Hepatocyte (in vitro differentiated cells): ENCODE data around the gene TREML2. TPM values are rescaled to one million over a fixed set of nuclear protein-coding genes. Genes with fewer than 3 reads are reported as not detected.

Experiments used
- DNase-seq: peaks from one replicate; pipeline ENCODE4 v3.0.0-alpha.2; 2016; ENCODE audit warnings: low spot score
- H2AFZ ChIP-seq: fragments of 200-600 bp; sonication (generic); 2 replicates; pipeline ENCODE4 v1.6.0; 2016; ENCODE audit warnings: antibody characterized with exemption, mild to moderate bottlenecking
- H3K27ac ChIP-seq: fragments of 200-600 bp; sonication (generic); 2 replicates; pipeline ENCODE4 v1.5.1; 2016; ENCODE audit warnings: mild to moderate bottlenecking
- H3K27me3 ChIP-seq: fragments of 200-600 bp; sonication (generic); 2 replicates; pipeline ENCODE4 v1.6.1; 2016
- H3K36me3 ChIP-seq: fragments of 200-600 bp; sonication (generic); replicated peaks from 2 replicates; pipeline ENCODE4 v1.5.1; 2016; ENCODE audit warnings: low read depth; ENCODE audit not compliant: insufficient read depth
- H3K4me1 ChIP-seq: fragments of 200-600 bp; sonication (generic); 2 replicates; pipeline ENCODE4 v1.5.1; 2016; ENCODE audit warnings: mild to moderate bottlenecking, moderate library complexity; ENCODE audit not compliant: insufficient read depth
- H3K4me2 ChIP-seq: fragments of 200-600 bp; sonication (generic); 2 replicates; pipeline ENCODE4 v1.6.0; 2016
- H3K4me3 ChIP-seq: fragments of 200-600 bp; sonication (generic); 2 replicates; pipeline ENCODE4 v1.5.1; 2016; ENCODE audit warnings: mild to moderate bottlenecking
- H3K79me2 ChIP-seq: fragments of 200-600 bp; sonication (generic); 2 replicates; pipeline ENCODE4 v1.6.0; 2017; ENCODE audit warnings: mild to moderate bottlenecking
- H3K9me2 ChIP-seq: fragments of 200-600 bp; sonication (generic); replicated peaks from 2 replicates; pipeline ENCODE4 v1.6.0; 2017; ENCODE audit warnings: mild to moderate bottlenecking; ENCODE audit not compliant: insufficient read depth
- H3K9me3 ChIP-seq: fragments of 200-600 bp; sonication (generic); 2 replicates; pipeline ENCODE4 v1.5.1; 2016; ENCODE audit warnings: low read depth, mild to moderate bottlenecking
- H4K20me1 ChIP-seq: fragments of 200-600 bp; sonication (generic); 2 replicates; pipeline ENCODE4 v1.6.0; 2016; ENCODE audit warnings: mild to moderate bottlenecking; ENCODE audit not compliant: insufficient read depth, poor library complexity, severe bottlenecking
- EZH2 ChIP-seq: fragments of 200-600 bp; sonication (generic); IDR thresholded peaks from 2 replicates; pipeline ENCODE4 v1.6.1; 2016; ENCODE audit warnings: antibody characterized with exemption, mild to moderate bottlenecking, borderline replicate concordance
- EZH2phosphoT487 ChIP-seq: fragments of 200-600 bp; sonication (generic); IDR thresholded peaks from one replicate; pipeline ENCODE4 v1.6.1; 2018; ENCODE audit warnings: antibody characterized with exemption, mild to moderate bottlenecking, low read depth, moderate library complexity; ENCODE audit not compliant: unreplicated experiment, severe bottlenecking
- WGBS: methylation state at CpG from one replicate; pipeline ENCODE4 v1.1.6; 2016; ENCODE audit warnings: low lambda C conversion rate; ENCODE audit errors: missing lambda C conversion rate; 5-methylcytosine and 5-hydroxymethylcytosine counted together
- polyA plus RNA-seq: library from polyadenylated mRNA; unstranded; fragments of >200 nt; fragmentation: Nextera tagmentation; extraction: Ambion mirVana; gene quantifications from 2 replicates; pipeline ENCODE4 v1.2.1, GENCODE V29; 2016
- total RNA-seq: library from RNA; depleted of rRNA; stranded (reverse); fragments of >200 nt; gene quantifications from 2 replicates; pipeline ENCODE4 v1.2.3, GENCODE V29; 2014
- TF ChIP-seq, protein P1 (sequence below): fragments of 200-600 bp; sonication (generic); IDR thresholded peaks from 2 replicates; pipeline ENCODE4 v1.5.1; 2016; ENCODE audit warnings: antibody characterized with exemption, mild to moderate bottlenecking; ENCODE audit not compliant: poor library complexity

TREML2 gene
- total and polyA plus RNA-seq, 2 experiments from 2014 or later: 0.40 TPM; not detected in 1

DNA sequence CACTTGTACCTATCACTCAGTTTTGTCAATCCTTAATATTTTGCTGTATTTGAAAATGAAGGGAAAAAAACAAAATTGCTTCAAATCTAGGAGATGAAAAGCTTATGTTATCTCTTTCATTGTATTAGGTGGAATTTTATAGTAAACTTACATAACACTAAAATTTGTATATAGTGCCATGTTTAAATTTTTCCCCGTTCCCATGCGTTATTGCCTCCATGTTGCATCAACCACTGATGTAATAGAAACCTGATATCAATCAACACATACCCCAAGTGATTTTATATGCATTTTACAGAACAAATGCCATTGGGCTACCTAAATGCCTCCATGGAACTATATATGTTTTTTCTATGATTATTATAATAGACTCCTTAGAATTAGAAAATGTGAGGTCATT lies 23.3 kb downstream of the TREML2 start:
- H3K27ac ChIP-seq: no peak overlapping the region
- no peaks in the 10 kb centered on the region for H3K4me1 ChIP-seq
- no peak overlapping the region for H2AFZ ChIP-seq
- no peaks in the 10 kb centered on the region for H3K9me2 ChIP-seq
- H3K4me2 ChIP-seq: no peak overlapping the region
- no peaks in the 10 kb centered on the region for H3K9me3 ChIP-seq
- WGBS: 86% methylated on average over 2 of the region's 2 CpGs
- no peak overlapping the region for H3K4me3 ChIP-seq
- no peaks in the 10 kb centered on the region for H3K79me2 ChIP-seq
- H3K27me3 ChIP-seq: peaks cover 19% of the 10 kb centered on the region
- DNase-seq: no peak
- TF ChIP-seq, protein P1, sequence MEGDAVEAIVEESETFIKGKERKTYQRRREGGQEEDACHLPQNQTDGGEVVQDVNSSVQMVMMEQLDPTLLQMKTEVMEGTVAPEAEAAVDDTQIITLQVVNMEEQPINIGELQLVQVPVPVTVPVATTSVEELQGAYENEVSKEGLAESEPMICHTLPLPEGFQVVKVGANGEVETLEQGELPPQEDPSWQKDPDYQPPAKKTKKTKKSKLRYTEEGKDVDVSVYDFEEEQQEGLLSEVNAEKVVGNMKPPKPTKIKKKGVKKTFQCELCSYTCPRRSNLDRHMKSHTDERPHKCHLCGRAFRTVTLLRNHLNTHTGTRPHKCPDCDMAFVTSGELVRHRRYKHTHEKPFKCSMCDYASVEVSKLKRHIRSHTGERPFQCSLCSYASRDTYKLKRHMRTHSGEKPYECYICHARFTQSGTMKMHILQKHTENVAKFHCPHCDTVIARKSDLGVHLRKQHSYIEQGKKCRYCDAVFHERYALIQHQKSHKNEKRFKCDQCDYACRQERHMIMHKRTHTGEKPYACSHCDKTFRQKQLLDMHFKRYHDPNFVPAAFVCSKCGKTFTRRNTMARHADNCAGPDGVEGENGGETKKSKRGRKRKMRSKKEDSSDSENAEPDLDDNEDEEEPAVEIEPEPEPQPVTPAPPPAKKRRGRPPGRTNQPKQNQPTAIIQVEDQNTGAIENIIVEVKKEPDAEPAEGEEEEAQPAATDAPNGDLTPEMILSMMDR: no peak
- TF ChIP-seq EZH2: no peak
- no peak for TF ChIP-seq EZH2phosphoT487
- no peaks in the 10 kb centered on the region for H4K20me1 ChIP-seq
- H3K36me3 ChIP-seq: no peaks in the 10 kb centered on the region

DNA sequence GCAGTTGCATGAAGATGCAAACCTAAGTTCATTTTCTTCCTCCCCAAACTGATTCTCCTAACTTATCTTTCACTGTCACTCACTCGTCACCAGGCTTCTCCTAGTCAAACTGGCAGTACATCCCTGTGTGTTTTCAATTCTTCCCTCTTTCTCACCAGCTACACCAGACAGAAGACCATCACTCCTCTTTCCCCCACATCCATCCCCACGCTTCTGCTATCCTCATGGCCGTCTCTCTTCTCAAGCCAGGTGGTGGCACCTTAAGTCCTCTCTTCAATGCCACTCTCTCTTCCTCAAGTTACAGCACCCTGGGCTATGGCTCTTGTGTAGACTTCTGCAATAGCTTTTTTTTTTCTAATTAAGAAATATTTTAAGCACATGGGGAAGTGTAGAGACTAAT lies 23.7 kb downstream of the TREML2 start:
- no peak overlapping the region for H3K4me3 ChIP-seq
- no peaks in the 10 kb centered on the region for H3K4me1 ChIP-seq
- H3K36me3 ChIP-seq: no peaks in the 10 kb centered on the region
- 86% methylated on average over 3 of the region's 3 CpGs for WGBS
- peaks cover 19% of the 10 kb centered on the region for H3K27me3 ChIP-seq
- H4K20me1 ChIP-seq: no peaks in the 10 kb centered on the region
- H3K27ac ChIP-seq: no peak overlapping the region
- no peaks in the 10 kb centered on the region for H3K79me2 ChIP-seq
- H3K9me3 ChIP-seq: no peaks in the 10 kb centered on the region
- no peak for DNase-seq
- H3K9me2 ChIP-seq: no peaks in the 10 kb centered on the region
- H3K4me2 ChIP-seq: no peak overlapping the region
- no peak for TF ChIP-seq EZH2phosphoT487
- H2AFZ ChIP-seq: no peak overlapping the region

DNA sequence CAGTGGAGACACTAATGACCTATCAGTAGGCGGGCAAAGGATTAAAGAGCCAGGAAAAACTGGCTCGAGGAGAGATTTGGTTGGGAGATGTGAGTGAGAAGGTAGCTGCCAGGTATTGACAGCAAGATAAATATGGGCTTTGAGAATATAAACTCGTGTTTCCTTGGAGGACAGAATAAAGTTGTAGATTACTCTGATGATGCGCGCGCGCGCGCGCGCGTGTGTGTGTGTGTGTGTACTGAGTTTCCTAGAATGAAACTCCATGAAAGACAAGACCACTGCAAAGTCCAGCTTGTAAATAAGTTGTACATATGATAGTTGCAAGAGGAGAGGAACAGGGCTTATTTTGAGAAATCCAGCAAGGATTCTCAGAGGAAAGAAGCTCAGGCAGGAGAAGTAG lies 24.8 kb downstream of the TREML2 start:
- DNase-seq: no peak
- Histone ChIP-seq H2AFZ (no peak overlapping the region), H3K27ac (no peak overlapping the region), H3K4me1 (no peaks in the 10 kb centered on the region), H3K4me2 (no peak overlapping the region), H3K79me2 (no peaks in the 10 kb centered on the region), H3K27me3 (peaks cover 22% of the 10 kb centered on the region), H3K9me2 (no peaks in the 10 kb centered on the region), H3K4me3 (no peak overlapping the region), H3K9me3 (no peaks in the 10 kb centered on the region), H3K36me3 (no peaks in the 10 kb centered on the region), H4K20me1 (no peaks in the 10 kb centered on the region)
- TF ChIP-seq EZH2 (no peak), EZH2phosphoT487 (no peak)
- TF ChIP-seq, protein P1: no peak
- WGBS: 87% methylated on average over 12 of the region's 12 CpGs

DNA sequence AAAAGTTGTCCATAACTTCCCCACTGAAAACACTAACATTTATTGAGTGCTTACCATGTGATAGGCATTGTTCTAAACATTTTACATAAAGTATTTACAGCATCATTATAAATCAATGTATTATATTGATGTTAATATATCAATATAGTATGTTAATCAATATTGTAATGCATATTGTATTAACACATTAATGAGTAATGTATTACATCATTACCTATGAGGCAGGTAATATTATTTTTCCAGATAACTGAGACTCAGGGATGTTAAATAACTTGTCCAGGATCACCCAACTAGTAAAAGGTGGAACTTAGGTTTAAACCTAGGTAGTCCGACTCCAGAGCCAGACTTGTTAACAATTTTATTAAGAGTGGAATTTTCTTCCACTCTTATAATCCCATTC lies 25.9 kb downstream of the TREML2 start:
- H3K79me2 ChIP-seq: no peaks in the 10 kb centered on the region
- no peaks in the 10 kb centered on the region for H4K20me1 ChIP-seq
- no peaks in the 10 kb centered on the region for H3K9me2 ChIP-seq
- H3K36me3 ChIP-seq: no peaks in the 10 kb centered on the region
- no peak for TF ChIP-seq EZH2
- TF ChIP-seq EZH2phosphoT487: no peak
- TF ChIP-seq, protein P1: no peak
- H3K9me3 ChIP-seq: no peaks in the 10 kb centered on the region
- H3K27ac ChIP-seq: no peak overlapping the region
- no peaks in the 10 kb centered on the region for H3K4me1 ChIP-seq
- H3K27me3 ChIP-seq: peaks cover 26% of the 10 kb centered on the region
- WGBS: 93% methylated on average over 1 of the region's 1 CpG
- H3K4me2 ChIP-seq: no peak overlapping the region
- H2AFZ ChIP-seq: no peak overlapping the region
- no peak overlapping the region for H3K4me3 ChIP-seq
- no peak for DNase-seq
